Right lobe of liver (tissue), 4 donors: ENCODE results near the gene KCNQ5.

Experiments
- POLR2A ChIP-seq: fragments of 450-650 bp; IDR thresholded peaks from one replicate; pipeline ENCODE4 v1.6.1; 2017; ENCODE audit warnings: antibody characterized with exemption, mild to moderate bottlenecking
- TF ChIP-seq, protein P1 (sequence below), 4 donors: fragments of 200-600 bp in 3 of 4; fragments of 450-650 bp in 1 of 4; IDR thresholded peaks; one replicate each; pipeline versions ENCODE4 v1.5.1 to v1.8.0; 2016 to 2022; ENCODE audit warnings: antibody characterized with exemption in 4 of 4, mild to moderate bottlenecking in 2 of 4
- donor health status: DM: no; HTN: no; CAD: no.
- donor health status: DM: no; HTN: no; CAD: no.
- donor health status: DM: no; HTN: yes; CAD: no.

DNA sequence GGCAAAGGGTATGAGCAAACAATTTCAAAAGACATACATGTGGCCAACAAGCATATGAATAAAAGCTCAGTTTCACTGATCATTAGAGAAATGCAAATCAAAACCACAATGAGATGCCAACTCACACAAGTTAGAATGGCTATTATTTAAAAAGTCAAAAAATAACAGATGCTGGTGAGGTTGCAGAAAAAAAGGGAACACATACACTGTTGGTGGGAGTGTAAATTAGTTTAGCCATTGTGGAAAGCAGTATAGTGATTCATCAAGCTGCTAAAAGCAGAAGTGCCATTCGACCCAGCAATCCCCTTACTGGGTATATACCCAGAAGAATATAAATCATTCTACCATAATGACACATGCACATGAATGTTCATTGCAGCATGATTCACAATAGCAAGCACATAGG, 610.1 kb downstream of the KCNQ5 start:
- TF ChIP-seq POLR2A, result no peak
- TF ChIP-seq, protein P1, sequence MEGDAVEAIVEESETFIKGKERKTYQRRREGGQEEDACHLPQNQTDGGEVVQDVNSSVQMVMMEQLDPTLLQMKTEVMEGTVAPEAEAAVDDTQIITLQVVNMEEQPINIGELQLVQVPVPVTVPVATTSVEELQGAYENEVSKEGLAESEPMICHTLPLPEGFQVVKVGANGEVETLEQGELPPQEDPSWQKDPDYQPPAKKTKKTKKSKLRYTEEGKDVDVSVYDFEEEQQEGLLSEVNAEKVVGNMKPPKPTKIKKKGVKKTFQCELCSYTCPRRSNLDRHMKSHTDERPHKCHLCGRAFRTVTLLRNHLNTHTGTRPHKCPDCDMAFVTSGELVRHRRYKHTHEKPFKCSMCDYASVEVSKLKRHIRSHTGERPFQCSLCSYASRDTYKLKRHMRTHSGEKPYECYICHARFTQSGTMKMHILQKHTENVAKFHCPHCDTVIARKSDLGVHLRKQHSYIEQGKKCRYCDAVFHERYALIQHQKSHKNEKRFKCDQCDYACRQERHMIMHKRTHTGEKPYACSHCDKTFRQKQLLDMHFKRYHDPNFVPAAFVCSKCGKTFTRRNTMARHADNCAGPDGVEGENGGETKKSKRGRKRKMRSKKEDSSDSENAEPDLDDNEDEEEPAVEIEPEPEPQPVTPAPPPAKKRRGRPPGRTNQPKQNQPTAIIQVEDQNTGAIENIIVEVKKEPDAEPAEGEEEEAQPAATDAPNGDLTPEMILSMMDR (IDR thresholded peaks at IDR 0.05), result no peak
